Esophagus squamous epithelium (tissue), 4 donors: Measurements from ENCODE around the gene SHISAL1.

Experiments
- CTCF ChIP-seq, 6 experiments: fragments of 450-650 bp in 4 of 6; fragments of 200-600 bp in 2 of 6; sonication (generic) in 2 of 6; IDR thresholded peaks; one replicate each; pipeline ENCODE4 v1.5.1; 2016 to 2019; ENCODE audit warnings: antibody characterized with exemption in 6 of 6, mild to moderate bottlenecking in 4 of 6, moderate library complexity in 4 of 6
- POLR2A ChIP-seq, 4 donors: fragments of 450-650 bp; IDR thresholded peaks; one replicate each; pipeline ENCODE4 v1.6.1; 2017; ENCODE audit warnings: antibody characterized with exemption in 4 of 4, mild to moderate bottlenecking in 4 of 4, moderate library complexity in 3 of 4

GRCh38 chr22:44273175-44273574 is 39.6 kb downstream of the SHISAL1 start:
- TF ChIP-seq CTCF (IDR thresholded peaks at IDR 0.05), result no peak
- no peak for TF ChIP-seq POLR2A (IDR thresholded peaks at IDR 0.05)
